ENCODE measurements around the gene PSMG3.
"Not testable (repeated sequence)": the region's sequence is repeated elsewhere in the genome, so short reads cannot be mapped to it uniquely, and the experiment has no call there.

The PSMG3 gene

DNA sequence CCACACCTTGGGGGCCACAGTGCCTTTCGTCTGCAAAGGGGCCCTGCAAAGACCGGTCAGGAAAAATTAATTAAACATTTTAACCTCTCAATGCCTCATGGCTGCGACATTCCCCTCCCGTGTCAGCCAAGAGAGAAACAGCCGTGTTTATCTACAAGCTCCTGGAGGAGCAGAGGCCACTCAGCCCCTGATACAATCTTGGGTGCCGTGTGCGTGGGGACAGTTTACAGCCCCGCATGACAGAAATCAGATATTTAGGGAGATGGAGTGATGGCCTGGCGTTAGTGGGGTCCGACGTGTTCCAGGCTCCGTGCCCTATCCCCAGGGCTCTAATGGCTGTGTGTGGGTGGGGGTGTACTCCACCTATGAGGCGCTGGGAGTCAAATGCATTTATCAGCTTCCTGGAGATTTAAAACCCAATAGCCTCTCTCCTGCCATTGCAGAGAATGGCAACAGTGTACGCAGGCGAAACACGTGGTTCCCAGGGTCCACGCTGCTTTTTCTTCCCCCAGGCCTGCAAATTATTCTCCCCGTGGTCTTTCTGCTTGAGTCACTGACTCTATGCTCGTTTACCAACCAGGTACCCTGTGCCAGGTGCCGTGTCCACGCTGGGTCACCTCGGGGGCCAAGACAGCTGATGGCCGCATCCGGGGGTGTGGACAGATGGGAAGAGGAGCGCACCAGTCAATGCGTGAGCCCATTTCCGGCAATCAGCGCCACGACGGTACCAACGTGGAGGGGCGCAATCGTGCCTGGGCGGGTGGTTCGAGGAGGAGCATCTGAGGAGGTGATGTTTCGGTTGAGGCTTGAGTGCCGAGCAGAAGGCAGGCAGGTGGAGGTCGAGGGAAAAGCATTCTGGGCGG is 26.6 kb upstream of the PSMG3 start:
- no peak for DNase-seq (ENCODE audit: low read depth in 2 of 2)

DNA sequence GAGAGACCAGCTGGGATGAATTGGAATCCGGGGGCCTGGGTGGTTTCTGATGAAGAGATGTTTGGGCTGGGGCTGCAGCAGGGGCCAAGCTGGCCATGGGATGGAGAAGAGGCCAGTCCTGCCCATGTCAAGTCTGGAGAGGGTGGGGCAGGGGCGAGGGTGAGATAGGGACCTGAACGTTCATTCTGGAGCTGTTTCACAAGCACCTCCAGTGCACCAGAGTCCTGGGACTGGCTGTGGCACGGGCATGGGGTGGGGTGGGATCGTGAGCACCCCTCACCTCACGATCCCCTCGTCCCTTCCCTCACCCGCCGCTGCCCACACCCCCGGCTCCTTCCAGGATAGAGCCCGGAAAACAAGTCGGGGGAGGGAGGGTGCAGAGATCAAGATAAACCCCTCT is 25.8 kb upstream of the PSMG3 start:
- no peak for DNase-seq (ENCODE audit: low read depth in 2 of 2)

DNA sequence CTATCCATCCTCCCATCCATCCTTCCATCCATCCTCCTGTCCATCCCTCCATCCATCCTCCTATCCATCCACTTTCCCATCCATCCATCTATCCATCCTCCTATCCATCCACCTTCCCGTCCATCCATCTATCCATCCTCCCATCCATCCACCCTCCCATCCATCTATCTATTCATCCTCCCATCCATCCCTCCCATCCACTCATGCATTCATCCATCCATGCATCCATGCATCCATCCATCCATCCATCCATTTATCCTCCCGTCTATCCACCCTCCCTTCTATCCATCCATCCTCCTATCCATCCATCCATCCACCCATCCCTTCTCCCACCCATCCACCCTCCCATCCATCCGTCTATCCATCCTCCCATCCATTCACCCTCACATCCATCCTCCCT is 25.2 kb upstream of the PSMG3 start:
- no peak for DNase-seq (ENCODE audit: low read depth in 2 of 2)

DNA sequence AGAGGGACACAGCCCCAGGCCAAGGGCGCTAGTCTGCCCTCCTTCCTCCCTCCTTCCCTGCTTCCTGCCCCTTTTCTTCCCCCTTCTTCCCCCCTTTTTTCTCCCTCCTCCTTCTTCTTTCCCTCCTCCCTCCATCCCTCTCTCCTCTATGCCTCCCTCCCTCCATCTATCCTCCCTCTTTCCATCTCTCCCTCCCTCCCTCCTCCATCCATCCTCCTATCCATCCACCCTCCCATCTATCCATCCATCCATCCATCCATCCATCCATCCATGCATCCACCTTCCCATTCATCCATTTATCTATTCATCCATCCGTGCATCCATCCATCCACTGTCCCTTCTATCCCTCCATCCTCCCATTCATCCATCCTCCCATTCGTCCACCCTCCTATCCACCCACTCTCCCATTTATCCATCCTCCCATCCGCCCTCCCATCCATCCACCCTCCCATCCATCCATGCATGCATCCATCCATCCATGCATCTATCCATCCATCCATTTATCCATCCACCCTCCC is 24.1 kb upstream of the PSMG3 start:
- no peak for DNase-seq (ENCODE audit: low read depth in 2 of 2)

DNA sequence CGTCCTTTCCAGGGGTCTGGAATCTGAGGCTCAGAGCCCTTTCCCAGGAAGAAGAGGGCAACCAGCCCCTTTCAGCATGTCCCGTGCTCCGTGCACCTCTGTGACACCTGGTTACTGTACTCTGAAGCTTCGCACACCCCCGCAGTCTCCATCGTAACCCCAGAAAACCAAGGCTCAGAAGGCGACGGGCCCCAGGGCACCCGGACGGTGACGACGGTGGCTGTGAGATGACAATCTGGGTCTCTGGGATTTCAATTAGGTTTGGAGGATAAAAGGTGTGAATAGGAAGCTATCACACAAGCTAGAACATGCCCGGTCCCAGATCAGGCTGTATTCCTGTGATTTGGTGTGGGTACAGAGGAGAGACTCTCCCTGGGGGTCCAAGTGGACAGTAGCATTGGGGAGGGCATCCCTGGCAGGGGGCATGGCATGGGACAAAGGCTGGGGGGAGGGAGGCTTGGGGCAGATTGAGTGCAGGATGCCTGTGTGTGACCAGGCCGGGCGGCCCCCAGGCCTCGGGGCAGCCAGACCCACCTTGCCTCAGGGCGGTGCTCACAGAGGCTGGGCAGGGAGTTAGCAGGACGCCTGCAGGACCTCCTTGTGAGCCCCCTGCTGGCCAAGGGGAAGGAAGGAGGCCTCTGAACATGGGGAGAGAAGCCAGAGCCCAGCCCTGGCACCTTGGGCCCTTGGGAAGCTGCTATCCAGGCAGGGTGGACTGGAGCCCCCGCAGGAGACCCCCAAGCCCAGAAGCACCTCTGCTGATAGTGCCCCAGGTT is 23.4 kb upstream of the PSMG3 start:
- no peak for DNase-seq (ENCODE audit: low read depth in 2 of 2)

DNA sequence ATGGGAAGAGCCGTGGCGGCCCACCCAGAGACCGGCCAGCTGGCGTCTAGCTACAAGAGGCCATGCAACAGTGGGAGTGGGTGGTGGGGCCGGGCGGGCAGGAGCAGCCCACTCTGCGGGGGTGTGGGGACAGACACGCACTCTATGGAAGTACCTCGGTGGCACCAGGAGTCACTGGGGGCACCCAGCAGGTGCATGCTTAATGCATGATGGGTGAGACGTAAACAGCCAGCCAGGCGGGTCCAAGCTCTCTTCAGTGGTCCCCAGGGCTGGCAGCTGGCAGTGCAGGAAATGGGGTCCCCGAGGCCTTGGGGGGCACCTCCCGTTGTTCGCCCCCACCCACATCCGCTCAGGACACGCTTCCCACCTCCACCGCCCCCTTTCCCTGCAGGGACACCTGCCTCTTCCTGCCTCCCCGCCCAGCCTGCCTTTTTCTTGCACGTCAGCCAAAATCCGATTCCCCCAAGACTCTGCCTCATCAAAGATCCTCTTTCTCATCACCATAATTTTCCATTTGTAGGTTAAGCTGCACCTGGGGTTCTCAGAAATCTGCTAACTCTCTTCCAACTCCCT is 22.6 kb upstream of the PSMG3 start:
- DNase-seq (ENCODE audit: low read depth in 2 of 2), result no peak

DNA sequence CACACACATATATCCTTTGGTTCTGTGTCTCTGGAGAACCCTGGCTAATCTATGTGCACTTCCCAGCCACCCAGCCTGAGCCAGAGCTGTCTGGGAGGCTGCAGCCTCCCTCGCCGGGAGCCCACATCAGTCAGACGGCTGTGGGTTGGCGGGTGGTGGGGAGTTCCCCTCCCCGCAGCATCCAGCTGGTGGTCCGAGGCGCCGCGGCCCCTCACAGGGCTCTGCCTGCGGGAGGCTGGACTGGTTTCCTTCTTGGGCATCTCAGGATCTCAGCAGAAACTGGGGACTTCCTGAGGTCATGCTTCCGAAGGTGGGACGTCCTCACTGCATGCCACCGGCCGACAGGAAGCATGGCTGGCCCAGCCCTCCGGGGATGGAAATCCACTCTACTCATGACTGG is 22.0 kb upstream of the PSMG3 start:
- no peak for DNase-seq (ENCODE audit: low read depth in 2 of 2)

DNA sequence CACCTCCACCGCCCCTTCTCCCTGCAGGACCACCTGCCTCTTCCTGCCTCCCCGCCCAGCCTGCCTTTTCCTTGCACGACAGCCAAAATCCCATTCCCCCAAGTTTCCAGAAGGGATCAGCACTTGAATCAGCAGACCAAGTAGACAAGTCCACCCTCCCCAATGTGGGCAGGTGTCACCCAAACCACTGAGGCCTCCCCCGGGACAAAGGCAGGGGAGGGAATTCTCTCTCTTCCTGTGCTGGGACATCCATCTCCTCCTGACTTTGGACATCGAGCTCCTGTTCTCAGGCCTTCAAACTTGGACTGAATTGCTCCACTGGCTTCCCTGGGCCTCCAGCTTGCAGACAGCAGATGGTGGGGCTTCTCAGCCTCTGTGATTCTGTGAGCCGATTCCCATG is 21.6 kb upstream of the PSMG3 start:
- no peak for DNase-seq (ENCODE audit: low read depth in 2 of 2)

DNA sequence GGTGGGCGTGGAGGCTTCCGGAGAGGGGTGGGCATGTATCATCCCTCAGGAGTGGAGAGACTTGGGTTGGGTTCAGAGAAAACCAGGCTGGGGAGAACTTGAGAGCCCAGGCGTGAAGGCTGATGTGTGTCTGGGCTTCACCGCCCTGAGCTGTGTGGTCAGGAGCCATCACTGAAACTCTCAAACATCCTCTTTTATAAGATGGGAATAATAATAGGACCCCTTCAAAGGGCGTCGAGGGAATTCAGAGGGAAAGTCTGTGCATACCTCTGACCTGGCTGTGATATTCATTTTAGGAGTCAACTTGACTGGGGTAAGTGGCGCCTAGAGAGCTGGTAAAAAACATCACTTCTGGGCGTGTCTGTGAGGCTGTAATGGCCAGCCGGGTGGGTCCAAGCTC is 21.1 kb upstream of the PSMG3 start:
- DNase-seq (ENCODE audit: low read depth in 2 of 2), result no peak

DNA sequence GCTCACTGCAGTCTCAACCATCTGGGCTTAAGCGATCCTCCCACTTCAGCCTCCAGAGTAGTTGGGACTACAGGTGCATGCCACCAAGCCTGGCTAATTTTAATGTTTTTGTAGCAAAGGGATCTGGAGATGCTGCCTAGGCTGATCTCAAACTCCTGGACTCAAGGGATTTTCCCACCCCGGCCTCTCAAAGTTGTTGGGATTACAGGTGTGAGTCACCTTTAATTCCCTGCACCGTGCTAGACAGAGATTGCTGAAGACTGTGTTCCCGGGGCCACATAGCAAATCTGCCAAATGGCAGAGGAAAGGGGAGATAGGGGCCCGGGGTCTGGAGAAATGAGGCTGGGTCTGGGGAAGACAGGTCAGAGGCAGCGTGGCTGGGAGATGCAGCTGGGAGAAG is 20.6 kb upstream of the PSMG3 start:
- no peak for DNase-seq (ENCODE audit: low read depth in 2 of 2)

DNA sequence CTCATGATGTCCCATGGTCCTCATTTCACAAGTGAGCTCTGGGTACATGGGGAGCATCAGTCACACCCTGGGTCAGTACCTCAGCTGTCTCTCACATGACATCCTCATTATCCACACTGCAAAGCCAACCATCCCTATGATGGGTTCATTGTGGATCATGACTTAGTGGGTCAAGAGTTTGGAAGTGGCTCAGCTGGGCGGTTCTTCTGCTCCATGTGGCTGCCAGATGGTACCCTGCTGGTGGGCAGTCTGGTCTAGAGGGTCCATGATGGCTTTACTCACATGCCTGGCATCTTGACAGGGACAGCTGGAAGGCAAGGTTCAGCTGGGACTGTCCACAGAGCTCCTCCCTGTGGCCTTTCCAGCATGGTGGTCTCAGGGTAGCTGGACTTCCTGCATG is 19.1 kb upstream of the PSMG3 start:
- DNase-seq (ENCODE audit: low read depth in 2 of 2), result no peak

DNA sequence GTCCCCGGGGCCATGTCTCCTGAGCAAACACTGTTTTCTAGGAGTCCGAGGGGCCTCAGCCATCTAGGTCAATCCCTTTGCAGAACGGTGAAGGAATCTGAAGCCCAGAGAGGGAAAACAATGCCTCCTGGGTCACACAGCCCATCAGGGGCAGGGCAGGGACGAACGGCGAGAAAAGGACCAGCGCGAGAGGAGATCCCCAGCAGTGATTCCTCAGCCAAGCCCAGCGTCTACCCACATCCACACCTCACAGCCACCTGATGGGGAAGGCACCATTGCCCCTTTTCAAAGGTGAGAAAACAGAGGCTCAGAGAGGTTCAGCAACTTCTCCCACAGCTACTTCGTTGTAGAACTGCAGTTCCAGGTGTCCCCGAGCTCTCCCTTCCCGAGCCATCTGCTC is 17.9 kb upstream of the PSMG3 start:
- no peak for DNase-seq (ENCODE audit: low read depth in 2 of 2)

DNA sequence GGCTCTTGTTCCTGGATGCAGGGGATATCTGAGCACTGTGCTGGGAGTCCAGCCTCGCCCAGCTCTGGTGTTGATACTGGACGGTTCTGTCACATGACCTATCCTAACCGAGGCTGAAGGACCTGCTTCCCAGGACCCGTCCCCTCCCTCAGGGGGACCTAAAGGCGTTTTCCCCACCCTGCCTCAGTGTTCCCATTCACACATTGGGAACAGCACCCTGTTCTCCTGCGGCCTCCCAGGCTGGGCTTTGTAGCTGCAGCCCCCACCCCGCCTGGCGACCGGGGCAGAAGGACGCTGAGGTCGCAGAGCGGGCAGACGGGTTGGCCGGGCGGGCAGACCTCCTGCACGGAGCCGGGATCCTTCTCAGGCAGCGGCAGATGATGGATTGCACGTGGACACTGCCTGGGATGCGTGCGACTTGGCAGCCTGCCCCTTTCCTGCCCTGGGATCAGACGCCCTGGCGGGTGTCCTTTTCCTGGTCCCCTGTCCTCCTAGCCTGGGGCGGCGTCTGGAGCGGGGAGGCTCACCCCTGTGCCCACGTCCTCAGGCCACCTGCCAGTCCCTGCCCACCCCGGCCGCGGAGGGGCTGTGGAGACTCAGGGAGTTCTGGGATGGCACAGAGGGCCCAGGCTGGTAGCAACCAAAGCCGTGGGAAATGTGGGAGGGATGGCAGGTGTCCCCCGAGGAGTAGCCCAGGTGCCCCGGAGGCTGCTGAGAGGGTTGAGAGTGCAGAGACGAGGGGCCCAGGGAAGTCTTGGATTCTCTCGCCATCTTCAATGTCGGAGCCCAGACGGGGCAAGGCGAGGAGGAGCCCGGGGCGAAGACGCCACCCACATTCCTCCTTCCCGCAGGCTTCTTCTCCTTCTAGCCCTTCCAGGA is 17.2 kb upstream of the PSMG3 start:
- DNase-seq (ENCODE audit: low read depth in 2 of 2), result no peak

DNA sequence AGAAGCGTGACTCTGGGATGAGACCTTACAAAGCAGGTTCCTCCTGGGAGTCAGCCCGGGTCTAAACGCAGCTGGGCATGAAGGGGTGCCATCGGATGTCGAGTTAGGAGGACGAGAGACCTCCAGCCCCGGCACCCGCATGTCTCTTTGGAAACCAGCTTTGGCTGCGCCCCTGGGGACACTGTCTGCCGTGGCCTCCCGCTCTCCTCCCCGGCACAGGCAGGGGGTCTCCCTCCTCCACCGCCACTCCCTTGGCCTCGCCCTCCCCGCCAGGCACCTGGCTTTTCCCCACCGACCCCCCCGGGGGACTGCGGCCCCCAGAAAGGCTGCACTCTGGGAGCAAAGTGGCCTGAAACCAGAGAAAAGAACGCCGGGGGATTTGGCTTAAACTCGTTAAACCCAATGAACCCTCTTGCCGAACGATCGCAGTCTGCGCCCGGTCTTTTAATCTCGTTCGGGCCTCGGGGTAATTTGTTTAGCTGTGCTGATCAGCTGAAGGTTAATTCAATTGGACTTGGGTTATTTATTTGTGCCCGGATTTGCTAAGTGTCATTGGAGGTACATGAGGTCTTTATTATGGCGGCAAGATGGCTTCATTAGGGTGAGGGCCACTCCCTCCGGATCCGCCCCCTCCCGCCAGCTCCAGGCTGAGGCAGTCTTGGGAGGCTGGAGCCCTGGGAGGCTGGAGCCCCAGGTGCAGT is 16.4 kb upstream of the PSMG3 start:
- DNase-seq (ENCODE audit: low read depth in 2 of 2), result no peak

DNA sequence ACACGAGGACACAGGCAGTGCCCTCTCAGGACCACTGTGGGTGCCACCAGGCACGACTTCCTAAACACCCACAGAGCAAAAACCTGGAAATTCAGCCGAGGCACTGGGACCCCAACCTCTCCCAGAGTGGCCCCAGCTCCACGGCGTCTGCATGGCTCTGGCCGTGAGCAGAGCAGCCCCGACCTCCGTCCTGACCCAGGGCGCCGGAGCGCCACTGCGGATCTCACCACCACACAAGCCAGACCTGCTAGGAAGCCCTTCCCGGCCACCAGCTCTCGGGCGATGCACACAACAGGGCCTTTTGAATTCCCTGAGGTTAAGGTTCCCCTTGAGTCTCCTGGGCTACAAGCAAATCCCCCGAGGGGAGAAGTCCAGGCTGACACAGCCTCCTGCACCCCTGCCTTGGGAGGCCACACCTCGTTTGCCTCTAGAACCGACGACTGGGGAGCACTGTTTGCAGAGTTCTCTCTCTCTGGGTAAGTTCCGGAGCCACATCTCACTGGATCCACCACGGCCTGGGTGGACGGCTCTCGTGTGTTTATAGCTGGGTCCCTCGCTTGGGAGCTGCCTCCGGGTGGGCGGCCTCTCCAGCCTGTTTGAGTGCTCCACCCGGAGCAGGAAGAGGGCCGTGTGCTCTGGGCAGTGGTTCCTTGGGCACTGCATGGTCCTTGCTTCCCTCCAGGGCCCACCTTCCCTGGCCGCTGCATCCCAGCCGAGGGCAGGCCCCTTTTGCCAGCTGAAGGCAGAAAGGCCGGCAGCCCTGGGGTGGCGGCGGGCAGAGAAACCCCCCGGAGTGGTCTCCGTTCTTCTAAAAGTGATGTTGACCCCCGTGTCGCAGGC is 15.5 kb upstream of the PSMG3 start:
- DNase-seq (ENCODE audit: low read depth in 2 of 2), result no peak

DNA sequence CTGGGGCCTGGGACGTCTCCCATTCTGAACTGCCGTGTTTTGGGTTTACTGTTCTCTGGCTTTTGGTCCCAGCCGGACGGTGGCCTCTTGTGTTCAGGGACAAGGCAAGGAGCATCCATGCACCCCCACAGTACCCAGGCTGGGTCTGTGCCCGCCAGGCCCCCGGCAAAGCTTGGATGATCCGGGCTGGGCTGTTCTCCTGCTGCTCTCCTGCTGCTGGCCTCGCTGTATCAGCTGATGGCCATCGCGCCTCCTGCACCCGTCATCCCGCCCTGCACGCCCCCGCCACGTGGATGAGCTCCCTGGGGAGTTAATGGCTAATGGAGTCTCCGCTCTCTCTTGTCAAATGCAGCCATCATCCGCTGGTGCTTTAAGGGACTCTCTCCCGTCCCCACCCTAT is 14.9 kb upstream of the PSMG3 start:
- DNase-seq (ENCODE audit: low read depth in 2 of 2), result no peak

DNA sequence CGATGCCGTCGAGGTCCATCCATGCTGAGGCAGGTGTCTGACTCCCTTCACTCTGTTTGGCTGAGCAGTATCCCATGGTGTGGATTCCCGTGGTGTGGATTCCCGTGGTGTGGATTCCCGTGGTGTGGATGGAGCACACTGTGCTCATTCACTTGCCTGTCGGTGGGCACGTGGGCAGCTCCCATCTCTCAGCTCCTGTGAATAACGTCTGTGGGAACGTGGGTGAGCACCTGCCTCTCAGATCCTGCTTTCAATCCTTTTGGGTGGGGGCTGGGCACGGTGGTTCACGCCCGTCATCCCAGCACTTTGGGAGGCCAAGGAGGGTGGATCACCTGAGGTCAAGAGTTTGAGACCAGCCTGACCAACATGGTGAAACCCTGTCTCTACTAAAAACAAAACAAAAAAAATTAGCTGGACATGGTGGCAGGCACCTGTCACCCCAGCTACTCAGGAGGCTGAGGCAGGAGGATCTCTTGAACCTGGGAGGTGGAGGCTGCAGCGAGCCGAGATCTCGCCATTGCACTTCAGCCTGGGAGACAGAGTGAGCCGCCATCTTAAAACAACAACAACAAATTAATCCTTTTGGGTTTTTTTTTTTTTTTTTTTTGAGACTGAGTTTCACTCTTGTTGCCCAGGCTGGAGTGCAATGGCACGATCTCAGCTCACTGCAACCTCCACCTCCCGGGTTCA is 13.6 kb upstream of the PSMG3 start:
- not testable (repeated sequence) for DNase-seq (ENCODE audit: low read depth in 2 of 2)

DNA sequence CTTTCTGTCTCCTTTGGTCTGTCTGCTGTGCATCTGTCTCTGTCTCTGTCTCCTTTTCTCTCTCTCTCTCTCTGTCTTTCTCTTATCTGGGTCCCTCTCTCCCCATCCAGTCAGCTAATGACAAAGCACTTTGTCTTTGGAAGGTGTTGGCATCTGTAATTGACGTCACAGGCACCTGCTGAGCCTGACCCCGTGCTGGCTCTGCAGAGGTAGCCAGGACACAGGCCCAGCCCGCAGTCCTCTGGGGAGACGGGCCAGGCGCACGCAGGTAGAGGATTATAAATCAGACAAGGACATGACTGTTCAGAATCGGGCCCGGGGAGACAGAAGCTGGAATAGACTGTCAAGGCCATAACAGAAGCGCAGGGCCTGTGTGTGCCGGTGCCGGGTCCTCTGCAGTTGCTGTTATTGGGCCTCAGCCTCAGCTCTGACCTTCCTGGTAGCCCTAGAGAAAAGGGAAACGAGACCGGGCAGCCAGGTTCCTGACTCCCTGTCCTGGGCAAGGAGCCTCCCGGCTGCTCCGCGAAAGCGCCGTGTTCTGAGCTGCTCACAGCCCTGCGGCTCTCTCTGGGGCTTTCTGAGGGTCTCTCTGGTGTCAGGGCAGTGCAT is 10.7 kb upstream of the PSMG3 start:
- no peak for DNase-seq (ENCODE audit: low read depth in 2 of 2)

All from stimulated activated CD4-positive, alpha-beta T cell treated with anti-CD3 and anti-CD28 coated beads, Interleukin-4, amount 100 ng/mL, for 48 hours (primary cell).